SU-DHL-6 (cell line): ENCODE measurements around the gene TACO1.

ENCODE experiments used
- H2AFZ ChIP-seq: fragments of 200-600 bp; sonication (generic); 2 replicates; pipeline ENCODE4 v1.6.1; 2014; ENCODE audit warnings: low read depth, mild to moderate bottlenecking, moderate library complexity, mixed read lengths, antibody characterized with exemption, low read length; ENCODE audit not compliant: severe bottlenecking
- H3F3A ChIP-seq: fragments of 200-600 bp; shearing (Covaris generic); 2 replicates; pipeline ENCODE4 v1.6.0; 2016; ENCODE audit warnings: antibody characterized with exemption, mild to moderate bottlenecking; ENCODE audit not compliant: insufficient read depth
- H3K27ac ChIP-seq: fragments of 200-600 bp; sonication (generic); 2 replicates; pipeline ENCODE4 v1.5.1; 2016; ENCODE audit warnings: low read depth, mild to moderate bottlenecking, low read length, moderate library complexity, mixed read lengths
- H3K27me3 ChIP-seq: fragments of 200-600 bp; sonication (generic), shearing (Covaris generic); 2 replicates; pipeline ENCODE4 v1.6.0; 2014; ENCODE audit warnings: mild to moderate bottlenecking, low read length
- H3K36me3 ChIP-seq: fragments of 200-600 bp; sonication (generic); 2 replicates; pipeline ENCODE4 v1.6.1; 2014; ENCODE audit warnings: mild to moderate bottlenecking, low read length, mixed read lengths
- H3K4me2 ChIP-seq: fragments of 300-600, 200-600 bp; shearing (Covaris generic), sonication (generic); 2 replicates; pipeline ENCODE4 v1.6.0; 2014; ENCODE audit warnings: low read length, low read depth, mild to moderate bottlenecking; ENCODE audit not compliant: poor library complexity, severe bottlenecking
- H3K4me3 ChIP-seq: fragments of 200-600 bp; sonication (generic); 2 replicates; pipeline ENCODE4 v1.5.1; 2014; ENCODE audit warnings: antibody characterized with exemption, low read length, mild to moderate bottlenecking, mixed read lengths; ENCODE audit not compliant: insufficient read depth, poor library complexity, severe bottlenecking
- H3K79me2 ChIP-seq: fragments of 200-600 bp; sonication (generic); 2 replicates; pipeline ENCODE4 v1.6.1; 2014; ENCODE audit warnings: mild to moderate bottlenecking, low read length, moderate library complexity; ENCODE audit not compliant: insufficient read depth
- H3K9ac ChIP-seq: fragments of 200-600 bp; sonication (generic); 2 replicates; pipeline ENCODE4 v1.7.0; 2014; ENCODE audit warnings: mild to moderate bottlenecking, low read length
- H3K9me2 ChIP-seq: fragments of 200-600 bp; sonication (generic); replicated peaks from 2 replicates; pipeline ENCODE4 v1.6.1; 2014; ENCODE audit warnings: low read length; ENCODE audit not compliant: insufficient read depth
- H3K9me3 ChIP-seq: fragments of 200-600 bp; sonication (generic); 2 replicates; pipeline ENCODE4 v1.6.1; 2014; ENCODE audit warnings: low read length, mixed read lengths; ENCODE audit not compliant: insufficient read depth
- H4K20me1 ChIP-seq: fragments of 200-600 bp; sonication (generic); 2 replicates; pipeline ENCODE4 v1.6.1; 2014; ENCODE audit warnings: low read depth, mild to moderate bottlenecking, antibody characterized with exemption, low read length, moderate library complexity, mixed read lengths
- CTCF ChIP-seq: fragments of 200-600 bp; sonication (generic); IDR thresholded peaks from one replicate; pipeline ENCODE4 v1.5.1; 2017; ENCODE audit warnings: antibody characterized with exemption, mild to moderate bottlenecking, low read length, moderate library complexity; ENCODE audit not compliant: insufficient read depth, poor library complexity, severe bottlenecking
- EZH2phosphoT487 ChIP-seq: fragments of 200-600 bp; sonication (generic), shearing (Covaris generic); conservative IDR thresholded peaks from 2 replicates; pipeline ENCODE4 v1.6.1; 2018; ENCODE audit warnings: mild to moderate bottlenecking, antibody characterized with exemption, low read length, moderate library complexity, mixed read lengths

The TACO1 gene

GRCh38 chr17:63596856-63597586, 3.7 kb upstream of the TACO1 start:
- no peaks in the 10 kb centered on the region for H3K36me3 ChIP-seq
- H3K9ac ChIP-seq, result no peak overlapping the region
- TF ChIP-seq EZH2phosphoT487 (no peak), CTCF (no peak)
- no peaks in the 10 kb centered on the region for H4K20me1 ChIP-seq
- peaks cover 12% of the 10 kb centered on the region; the same call in 1 of the 2 replicates for H3K79me2 ChIP-seq
- no peaks in the 10 kb centered on the region for H3K9me2 ChIP-seq
- no peak overlapping the region for H2AFZ ChIP-seq
- H3F3A ChIP-seq, result no peaks in the 10 kb centered on the region
- no peak overlapping the region for H3K4me3 ChIP-seq
- no peaks in the 10 kb centered on the region for H3K27me3 ChIP-seq
- H3K4me2 ChIP-seq, result no peak overlapping the region
- H3K27ac ChIP-seq, result no peak overlapping the region
- H3K9me3 ChIP-seq, result no peaks in the 10 kb centered on the region

- H3K9ac ChIP-seq, result no peak overlapping the region
- no peaks in the 10 kb centered on the region for H3K9me3 ChIP-seq
- no peak overlapping the region for H3K4me2 ChIP-seq
- H3F3A ChIP-seq, result no peaks in the 10 kb centered on the region
- no peaks in the 10 kb centered on the region for H4K20me1 ChIP-seq
- H3K36me3 ChIP-seq, result no peaks in the 10 kb centered on the region
- no peak overlapping the region for H3K4me3 ChIP-seq
- H2AFZ ChIP-seq, result no peak overlapping the region
- no peaks in the 10 kb centered on the region for H3K9me2 ChIP-seq
- no peaks in the 10 kb centered on the region for H3K27me3 ChIP-seq
- peaks cover 14% of the 10 kb centered on the region; the same call in 1 of the 2 replicates for H3K79me2 ChIP-seq
- TF ChIP-seq EZH2phosphoT487 (no peak), CTCF (no peak)
- no peak overlapping the region for H3K27ac ChIP-seq
These were observed 2.4 kb upstream of the TACO1 start for GRCh38 chr17:63598281-63598680.

- no peaks in the 10 kb centered on the region for H4K20me1 ChIP-seq
- no peak overlapping the region for H3K27ac ChIP-seq
- no peaks in the 10 kb centered on the region for H3K36me3 ChIP-seq
- H3K9ac ChIP-seq, result peak overlapping the region; percentile 75
- no peaks in the 10 kb centered on the region for H3F3A ChIP-seq
- no peaks in the 10 kb centered on the region for H3K9me2 ChIP-seq
- H2AFZ ChIP-seq, result peak overlapping the region; percentile 84
- TF ChIP-seq EZH2phosphoT487, result no peak
- TF ChIP-seq CTCF, result no peak
- H3K9me3 ChIP-seq, result no peaks in the 10 kb centered on the region
- peaks cover 14% of the 10 kb centered on the region; the same call in 1 of the 2 replicates for H3K79me2 ChIP-seq
- peak overlapping the region; percentile 67 for H3K4me2 ChIP-seq
- H3K27me3 ChIP-seq, result no peaks in the 10 kb centered on the region
- peak overlapping the region; percentile 76 for H3K4me3 ChIP-seq
These were observed 1.0 kb downstream of the TACO1 start for GRCh38 chr17:63601439-63602371.
